ENCODE data around the gene RPN2.

- no peak for TF ChIP-seq CTCF (conservative IDR thresholded peaks at IDR 0.05; ENCODE audit: low read depth, low read length)
- TF ChIP-seq EZH2 (IDR thresholded peaks at IDR 0.05; ENCODE audit: borderline replicate concordance, low read depth, low read length, poor library complexity, severe bottlenecking), result no peak
Observed at GRCh38 chr20:37178839-37179682, at the start of gene RPN2, which contains the start of gene MROH8.
